Measurements from ENCODE around the gene HOXD3.

HOXD3 gene

GRCh38 chr2:176206136-176206535 lies 49.0 kb downstream of the HOXD3 start:
- intact Hi-C loops (cut with DNase I; ENCODE audit: low total_unique reads): no loop called here
- Histone ChIP-seq H3K4me3 (no peak overlapping the region), H3K36me3 (no peaks in the 10 kb centered on the region), H3K27ac (no peak overlapping the region), H3K4me1 (no peaks in the 10 kb centered on the region), H3K27me3 (peaks cover 0 to 3% of the 10 kb centered on the region in 2 donors), H3K9me3 (peaks cover 0 to 6% (median 0%) of the 10 kb centered on the region in 3 donors)
- no peak for DNase-seq
- TF ChIP-seq, protein P1, sequence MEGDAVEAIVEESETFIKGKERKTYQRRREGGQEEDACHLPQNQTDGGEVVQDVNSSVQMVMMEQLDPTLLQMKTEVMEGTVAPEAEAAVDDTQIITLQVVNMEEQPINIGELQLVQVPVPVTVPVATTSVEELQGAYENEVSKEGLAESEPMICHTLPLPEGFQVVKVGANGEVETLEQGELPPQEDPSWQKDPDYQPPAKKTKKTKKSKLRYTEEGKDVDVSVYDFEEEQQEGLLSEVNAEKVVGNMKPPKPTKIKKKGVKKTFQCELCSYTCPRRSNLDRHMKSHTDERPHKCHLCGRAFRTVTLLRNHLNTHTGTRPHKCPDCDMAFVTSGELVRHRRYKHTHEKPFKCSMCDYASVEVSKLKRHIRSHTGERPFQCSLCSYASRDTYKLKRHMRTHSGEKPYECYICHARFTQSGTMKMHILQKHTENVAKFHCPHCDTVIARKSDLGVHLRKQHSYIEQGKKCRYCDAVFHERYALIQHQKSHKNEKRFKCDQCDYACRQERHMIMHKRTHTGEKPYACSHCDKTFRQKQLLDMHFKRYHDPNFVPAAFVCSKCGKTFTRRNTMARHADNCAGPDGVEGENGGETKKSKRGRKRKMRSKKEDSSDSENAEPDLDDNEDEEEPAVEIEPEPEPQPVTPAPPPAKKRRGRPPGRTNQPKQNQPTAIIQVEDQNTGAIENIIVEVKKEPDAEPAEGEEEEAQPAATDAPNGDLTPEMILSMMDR (IDR thresholded peaks at IDR 0.05): no peak

DNA sequence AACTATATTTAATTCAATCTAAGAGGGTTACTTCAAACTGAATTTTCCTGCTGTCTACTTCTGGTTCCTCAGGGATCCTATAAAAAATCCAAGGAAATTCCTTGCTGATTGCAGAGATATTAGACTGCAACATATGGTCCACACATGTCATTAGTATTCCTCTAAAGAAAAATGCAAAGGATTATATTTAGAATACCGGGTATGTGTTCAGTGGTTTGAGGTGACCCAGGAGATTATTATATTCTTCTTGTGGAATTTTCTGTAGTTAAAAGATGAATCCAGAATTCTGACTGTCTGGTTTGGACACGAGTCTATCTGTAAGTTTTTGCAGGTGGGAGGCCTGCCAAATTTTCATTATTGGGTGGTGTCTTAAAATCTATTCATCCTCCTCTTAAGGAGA lies 49.6 kb downstream of the HOXD3 start:
- no peak overlapping the region for H3K4me3 ChIP-seq
- H3K9me3 ChIP-seq: peaks cover 0 to 6% (median 0%) of the 10 kb centered on the region in 3 donors
- peaks cover 0 to 3% of the 10 kb centered on the region in 2 donors for H3K27me3 ChIP-seq
- H3K36me3 ChIP-seq: no peaks in the 10 kb centered on the region
- DNase-seq: no peak
- intact Hi-C loops (cut with DNase I; ENCODE audit: low total_unique reads): no loop called here
- no peaks in the 10 kb centered on the region for H3K4me1 ChIP-seq
- no peak overlapping the region for H3K27ac ChIP-seq
- TF ChIP-seq, protein P1 (IDR thresholded peaks at IDR 0.05): no peak

- TF ChIP-seq, protein P1 (IDR thresholded peaks at IDR 0.05): no peak
- no peaks in the 10 kb centered on the region for H3K9me3 ChIP-seq
- no peaks in the 10 kb centered on the region for H3K27me3 ChIP-seq
- H3K4me3 ChIP-seq: no peak overlapping the region
- no peak overlapping the region for H3K27ac ChIP-seq
- no peak for DNase-seq
- H3K4me1 ChIP-seq: no peaks in the 10 kb centered on the region
- no peaks in the 10 kb centered on the region for H3K36me3 ChIP-seq
- intact Hi-C loops (cut with DNase I; ENCODE audit: low total_unique reads): no loop called here
These were observed 54.0 kb downstream of the HOXD3 start for GRCh38 chr2:176211110-176211509.

- Histone ChIP-seq H3K9me3 (no peaks in the 10 kb centered on the region), H3K27me3 (no peaks in the 10 kb centered on the region), H3K4me3 (no peak overlapping the region), H3K27ac (no peak overlapping the region), H3K4me1 (no peaks in the 10 kb centered on the region), H3K36me3 (no peaks in the 10 kb centered on the region)
- no peak for DNase-seq
- intact Hi-C loops (cut with DNase I; ENCODE audit: low total_unique reads): no loop called here
- TF ChIP-seq, protein P1 (IDR thresholded peaks at IDR 0.05): no peak
These were observed 55.2 kb downstream of the HOXD3 start for GRCh38 chr2:176212276-176212675.

GRCh38 chr2:176213406-176213805 lies 56.3 kb downstream of the HOXD3 start:
- H3K36me3 ChIP-seq: no peaks in the 10 kb centered on the region
- intact Hi-C loops (cut with DNase I; ENCODE audit: low total_unique reads): no loop called here
- H3K9me3 ChIP-seq: no peaks in the 10 kb centered on the region
- no peaks in the 10 kb centered on the region for H3K4me1 ChIP-seq
- TF ChIP-seq, protein P1 (IDR thresholded peaks at IDR 0.05): no peak
- no peak overlapping the region for H3K27ac ChIP-seq
- DNase-seq: no peak
- H3K4me3 ChIP-seq: no peak overlapping the region
- no peaks in the 10 kb centered on the region for H3K27me3 ChIP-seq
